GM21529 (cell line): ENCODE results near the gene VAV2.
"Not testable (repeated sequence)": the region's sequence is repeated elsewhere in the genome, so short reads cannot be mapped to it uniquely, and the experiment has no call there.

ENCODE experiments used
- ATAC-seq: cut with Tn5 transposase; IDR thresholded peaks from one replicate; pipeline ENCODE4 v1.9.1; 2021; ENCODE audit not compliant: unreplicated experiment

VAV2 gene

GRCh38 chr9:133775951-133776905 lies 215.9 kb downstream of the VAV2 start:
- no peak for ATAC-seq

GRCh38 chr9:133775291-133775690 lies 216.8 kb downstream of the VAV2 start:
- no peak for ATAC-seq

- ATAC-seq, result no peak
Observed at GRCh38 chr9:133774799-133775198, 217.3 kb downstream of the VAV2 start.

GRCh38 chr9:133773889-133774655 lies 218.1 kb downstream of the VAV2 start:
- ATAC-seq, result no peak

GRCh38 chr9:133772581-133772980 lies 219.5 kb downstream of the VAV2 start:
- ATAC-seq, result no peak

DNA sequence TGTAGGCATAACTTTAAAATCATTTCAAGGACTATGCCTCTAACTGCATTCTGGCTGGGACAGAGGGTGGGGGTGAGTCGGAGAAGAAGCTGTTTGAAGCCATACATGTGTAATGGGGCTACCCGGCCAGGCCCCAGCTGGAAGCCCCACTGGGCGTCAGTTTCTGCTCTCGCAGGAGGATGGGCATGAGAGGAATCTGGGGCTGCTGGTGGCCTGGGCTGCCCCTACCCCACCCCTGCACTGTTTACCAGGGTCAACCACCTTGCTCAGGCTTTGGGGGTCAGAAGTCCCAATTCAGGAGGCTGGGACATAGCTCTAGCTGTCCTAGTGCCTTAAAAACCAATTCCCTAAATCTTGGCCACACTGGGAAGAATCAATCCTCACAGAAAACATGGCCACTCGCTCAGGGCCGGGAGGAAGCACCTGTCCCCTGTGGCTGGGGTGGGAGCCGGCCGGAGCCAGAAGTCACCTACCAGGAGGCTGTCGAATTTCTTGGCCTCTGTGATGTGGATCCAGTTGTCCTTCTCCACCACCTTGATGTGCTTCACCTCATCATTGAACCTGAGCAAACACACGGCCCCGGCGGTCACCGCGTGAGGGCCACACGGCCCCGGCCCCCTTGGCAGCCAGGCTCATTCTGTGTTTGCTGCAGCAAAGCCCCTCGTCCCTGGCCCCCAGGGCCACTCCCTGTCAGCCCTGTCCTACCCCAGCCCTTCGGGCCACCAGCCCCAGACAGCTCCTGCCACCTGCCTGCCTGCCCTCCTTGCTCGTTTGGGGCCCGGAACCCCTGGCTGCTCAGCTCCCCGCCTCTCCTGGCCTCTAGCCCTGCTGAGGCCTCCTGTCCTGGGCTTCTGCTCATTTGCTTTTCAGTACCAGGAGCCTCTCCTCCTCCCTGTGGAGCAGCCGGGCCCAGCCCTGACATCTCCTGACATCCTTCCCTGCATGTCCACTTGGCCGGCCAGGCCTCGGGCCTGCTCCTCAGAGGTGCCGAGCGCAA lies 220.3 kb downstream of the VAV2 start:
- no peak for ATAC-seq

GRCh38 chr9:133770076-133770777 lies 221.9 kb downstream of the VAV2 start:
- no peak for ATAC-seq

DNA sequence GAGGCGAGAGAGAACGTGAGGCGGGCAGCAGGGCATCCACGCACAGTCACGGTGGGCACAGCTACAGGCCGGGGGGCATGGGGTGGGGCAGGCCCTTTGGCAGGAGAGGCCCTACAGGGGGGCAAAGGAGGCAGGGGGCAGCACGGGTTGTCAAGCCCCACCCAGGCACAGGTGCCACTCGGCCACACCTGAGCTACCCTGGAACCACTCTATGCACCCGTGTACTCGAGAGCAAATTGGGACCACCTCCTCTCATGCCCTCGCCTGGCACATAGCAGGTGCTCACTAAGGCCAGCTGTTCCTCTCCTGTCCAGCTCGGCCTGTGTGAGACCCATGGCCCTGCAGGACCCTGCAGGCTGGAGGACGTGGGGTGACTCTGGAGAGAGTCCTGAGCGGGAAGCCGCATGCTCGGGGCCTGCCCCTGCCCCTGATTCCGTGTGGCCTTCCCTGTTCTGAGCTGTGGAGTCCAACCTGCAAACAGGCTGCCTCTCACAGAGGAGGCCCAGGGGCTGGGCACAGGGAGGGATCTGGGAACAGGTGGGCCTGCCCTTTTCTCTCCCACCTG lies 222.5 kb downstream of the VAV2 start:
- no peak for ATAC-seq

DNA sequence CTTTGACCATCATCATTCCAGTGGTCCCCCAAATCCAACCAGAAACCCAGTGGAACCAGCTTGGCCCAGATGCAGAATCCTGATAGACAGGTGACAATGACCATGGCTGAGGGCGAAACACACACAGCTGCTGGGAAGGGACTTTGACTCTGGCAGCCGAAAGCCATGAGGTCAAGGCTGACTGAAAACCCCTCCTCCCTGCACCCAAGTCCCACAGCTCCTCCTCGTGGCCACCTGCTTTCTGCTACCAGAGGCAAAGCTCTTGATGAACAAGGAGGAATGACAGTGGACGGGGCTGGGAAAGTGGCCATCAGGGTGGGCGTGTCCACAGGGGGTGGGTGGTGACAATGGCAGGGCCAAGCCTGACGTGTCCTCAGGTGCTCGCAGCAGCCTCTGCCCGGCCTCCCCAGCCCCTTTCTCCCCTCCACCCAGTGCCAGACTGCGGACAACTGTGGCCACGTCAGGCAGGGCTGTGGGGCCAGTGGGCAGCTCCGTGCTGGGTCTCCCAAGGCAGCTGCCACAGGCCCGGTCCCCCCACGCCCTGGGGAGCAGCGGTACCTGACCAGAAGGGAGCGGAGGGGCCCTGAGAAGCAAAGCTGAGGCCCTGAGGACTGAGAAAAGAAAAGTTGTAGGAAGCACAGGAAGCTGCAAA lies 223.1 kb downstream of the VAV2 start:
- no peak for ATAC-seq

DNA sequence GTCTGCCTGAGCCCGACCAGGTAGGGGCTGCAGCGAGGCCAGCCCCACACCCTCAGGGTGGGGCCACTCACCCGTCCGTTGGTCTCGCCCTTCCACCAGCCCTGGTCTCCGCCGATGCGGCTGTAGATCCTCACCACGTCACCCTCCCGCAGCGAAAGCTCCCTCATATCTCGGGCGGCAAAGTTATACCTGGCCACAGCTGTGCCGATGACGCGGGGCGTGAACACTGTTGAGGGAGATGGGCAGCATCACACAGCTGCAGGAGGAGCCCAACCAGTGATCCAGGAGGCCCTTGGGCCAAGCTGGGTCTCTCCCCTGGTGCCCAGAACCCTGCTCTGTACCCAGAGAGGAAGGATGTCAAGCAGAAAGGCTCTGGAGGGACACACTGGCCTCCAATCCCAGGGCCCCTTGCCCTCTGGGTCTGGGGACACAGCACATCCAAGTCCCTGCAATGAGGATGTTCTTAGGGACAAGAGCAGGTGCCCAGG lies 223.7 kb downstream of the VAV2 start:
- ATAC-seq, result no peak

- ATAC-seq, result no peak
Observed at GRCh38 chr9:133767625-133768024, 224.5 kb downstream of the VAV2 start.

DNA sequence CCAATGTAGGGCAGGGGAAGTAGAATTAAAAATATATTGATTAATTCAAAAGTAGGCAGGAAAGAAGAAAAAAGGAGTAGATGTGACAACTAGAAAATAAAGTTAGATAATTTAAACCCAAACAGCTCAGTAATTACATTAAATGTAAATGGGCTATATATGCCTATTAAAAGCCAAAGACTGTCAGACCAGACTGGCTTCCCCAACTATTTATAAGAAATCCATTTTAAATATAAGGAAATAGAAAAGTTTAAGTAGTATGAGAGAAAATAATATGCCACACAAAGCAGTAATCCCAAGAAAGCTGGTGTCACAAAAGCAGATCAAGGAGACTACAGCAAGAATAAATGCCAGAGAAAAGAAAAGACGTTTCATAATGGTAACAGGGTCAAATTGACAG lies 225.1 kb downstream of the VAV2 start:
- ATAC-seq, result no peak

DNA sequence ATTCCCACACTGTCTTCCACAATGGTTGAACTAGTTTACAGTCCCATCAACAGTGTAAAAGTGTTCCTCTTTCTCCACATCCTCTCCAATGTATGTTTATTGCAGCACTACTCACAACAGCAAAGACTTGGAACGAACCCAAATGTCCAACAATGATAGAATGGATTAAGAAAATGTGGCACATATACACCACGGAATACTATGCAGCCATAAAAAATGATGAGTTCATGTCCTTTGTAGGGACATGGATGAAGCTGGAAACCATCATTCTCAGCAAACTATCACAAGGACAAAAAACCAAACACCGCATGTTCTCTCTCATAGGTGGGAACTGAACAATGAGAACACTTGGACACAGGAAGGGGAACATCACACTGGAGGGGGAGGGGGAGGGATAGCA lies 225.9 kb downstream of the VAV2 start:
- ATAC-seq, result not testable (repeated sequence)

- no peak for ATAC-seq
Observed at GRCh38 chr9:133763272-133764183, 228.6 kb downstream of the VAV2 start.

- no peak for ATAC-seq
Observed at GRCh38 chr9:133762488-133763271, 229.4 kb downstream of the VAV2 start.

DNA sequence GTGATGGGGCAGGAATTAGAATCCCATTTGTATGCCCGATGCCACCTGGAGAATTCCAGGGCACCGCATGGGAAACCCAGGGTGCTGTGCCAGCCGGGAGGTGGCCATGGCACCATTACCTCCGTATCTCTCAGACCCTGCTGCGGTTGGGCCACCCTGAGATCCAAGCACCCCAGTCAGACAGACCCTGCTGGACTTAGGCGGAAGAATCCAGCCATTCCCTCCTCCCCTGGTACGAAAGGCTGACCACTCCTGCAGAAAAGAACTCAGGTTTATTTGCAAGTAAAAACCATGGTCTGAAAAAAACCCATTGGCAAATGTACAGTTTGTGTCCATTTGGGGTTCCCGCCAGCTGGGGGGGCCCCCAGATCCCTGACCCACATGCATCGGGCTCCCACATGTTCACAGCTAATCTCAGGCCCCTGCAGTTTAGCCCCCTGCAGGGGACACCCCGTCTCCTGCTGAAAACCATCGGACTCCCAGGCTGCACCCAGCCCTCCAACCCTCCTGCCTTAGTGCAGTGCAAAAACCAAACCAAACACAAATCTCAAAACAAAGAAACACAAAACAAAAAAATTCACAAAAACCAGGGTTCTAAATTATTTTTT lies 230.4 kb downstream of the VAV2 start:
- ATAC-seq, result no peak

GRCh38 chr9:133760713-133761290 lies 231.3 kb downstream of the VAV2 start:
- no peak for ATAC-seq
